C4-2B (cell line): ENCODE data around the gene SLC4A2.

Source experiments
- ZFX ChIP-seq: fragments of 450-650 bp; IDR thresholded peaks from 2 replicates; pipeline ENCODE4 v1.6.1; 2017
- TF ChIP-seq, protein P1 (sequence below): fragments of 450-650 bp; conservative IDR thresholded peaks from 2 replicates; pipeline ENCODE4 v1.5.1; 2017; ENCODE audit warnings: mild to moderate bottlenecking

- TF ChIP-seq, protein P1, sequence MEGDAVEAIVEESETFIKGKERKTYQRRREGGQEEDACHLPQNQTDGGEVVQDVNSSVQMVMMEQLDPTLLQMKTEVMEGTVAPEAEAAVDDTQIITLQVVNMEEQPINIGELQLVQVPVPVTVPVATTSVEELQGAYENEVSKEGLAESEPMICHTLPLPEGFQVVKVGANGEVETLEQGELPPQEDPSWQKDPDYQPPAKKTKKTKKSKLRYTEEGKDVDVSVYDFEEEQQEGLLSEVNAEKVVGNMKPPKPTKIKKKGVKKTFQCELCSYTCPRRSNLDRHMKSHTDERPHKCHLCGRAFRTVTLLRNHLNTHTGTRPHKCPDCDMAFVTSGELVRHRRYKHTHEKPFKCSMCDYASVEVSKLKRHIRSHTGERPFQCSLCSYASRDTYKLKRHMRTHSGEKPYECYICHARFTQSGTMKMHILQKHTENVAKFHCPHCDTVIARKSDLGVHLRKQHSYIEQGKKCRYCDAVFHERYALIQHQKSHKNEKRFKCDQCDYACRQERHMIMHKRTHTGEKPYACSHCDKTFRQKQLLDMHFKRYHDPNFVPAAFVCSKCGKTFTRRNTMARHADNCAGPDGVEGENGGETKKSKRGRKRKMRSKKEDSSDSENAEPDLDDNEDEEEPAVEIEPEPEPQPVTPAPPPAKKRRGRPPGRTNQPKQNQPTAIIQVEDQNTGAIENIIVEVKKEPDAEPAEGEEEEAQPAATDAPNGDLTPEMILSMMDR = no peak
- TF ChIP-seq ZFX = no peak
These were observed 1.8 kb upstream of the SLC4A2 start, which contains the start of gene CDK5 for GRCh38 chr7:151057506-151057988.
